K562 (cell line): ENCODE results near the gene EML1. TPM values are rescaled to one million over a fixed set of nuclear protein-coding genes. Genes with fewer than 3 reads are reported as not detected.
A peak's percentile ranks its signal among the peaks of the same experiment; 100 is the strongest.

Experiments used
- ATAC-seq: fragments of 200-7000 bp; cut with Tn5 transposase; 3 replicates; pipeline ENCODE4 v1.9.1; 2020; ENCODE audit warnings: moderate library complexity
- BruUV-seq: library from RNA; stranded (reverse); fragments of 400-500 nt; replicated peaks from 2 replicates; lab custom pipeline; 2021; lab: Mats Ljungman, UMichigan
- CTCF ChIA-PET: fragments of 300-600 bp; formaldehyde crosslinking; extraction: SDS; loops from one replicate; lab custom pipeline; 2021; ENCODE audit warnings: low intra/inter-chr PET ratio; lab: Yijun Ruan, JAX
- POLR2A ChIA-PET: fragments of 300-600, 350-650 bp; sonication (Branson Sonifier 250); formaldehyde crosslinking; extraction: SDS; loops from one replicate; lab custom pipeline; 2021; ENCODE audit warnings: antibody characterized with exemption, inconsistent platforms; lab: Yijun Ruan, JAX
- DNase-seq, 4 experiments: peaks; one replicate each; pipeline versions ENCODE4 v3.0.0 to v3.0.0-alpha.2; 2011 to 2018; ENCODE audit warnings: low spot score in 3 of 4, mixed read lengths in 3 of 4; ENCODE audit errors: extremely low read depth in 1 of 4
- FAIRE-seq: peaks from 2 replicates; lab custom pipeline; 2011; peaks lifted over from hg19 to GRCh38; lab: Jason Lieb, UNC
- H2AFZ ChIP-seq: 2 replicates; pipeline ENCODE4 v1.6.0; 2011; ENCODE audit warnings: low read depth, low read length, control low read depth, inconsistent platforms
- H3K27ac ChIP-seq: fragments of 200-600 bp; 3 replicates; pipeline ENCODE4 v1.8.0; 2011; ENCODE audit warnings: low read depth, mild to moderate bottlenecking, control low read depth, inconsistent platforms, low read length, moderate library complexity, mixed read lengths; ENCODE audit errors: extremely low read depth
- H3K27me3 ChIP-seq, 2 experiments: fragments of 300-600 bp in 1 of 2; 2 replicates in 1 of 2; 3 replicates in 1 of 2; pipeline versions ENCODE4 v1.6.0 to v1.8.0; 2011; ENCODE audit warnings: inconsistent platforms in 2 of 2, low read length in 2 of 2, mild to moderate bottlenecking in 1 of 2, mixed read lengths in 1 of 2, moderate library complexity in 1 of 2; ENCODE audit not compliant: control insufficient read depth in 2 of 2, insufficient read depth in 2 of 2
- H3K36me3 ChIP-seq: fragments of 300-600 bp; 3 replicates; pipeline ENCODE4 v1.8.0; 2011; ENCODE audit warnings: mild to moderate bottlenecking, low read length, inconsistent platforms; ENCODE audit not compliant: control insufficient read depth, insufficient read depth
- H3K4me1 ChIP-seq, 2 experiments: fragments of 200-600 bp in 1 of 2; replicated peaks in 1 of 2; 2 replicates in 1 of 2; 3 replicates in 1 of 2; pipeline versions ENCODE4 v1.5.1 to v1.8.0; 2011; ENCODE audit warnings: inconsistent platforms in 2 of 2, low read length in 2 of 2, mild to moderate bottlenecking in 1 of 2, mixed read lengths in 1 of 2, moderate library complexity in 1 of 2; ENCODE audit not compliant: control insufficient read depth in 2 of 2, insufficient read depth in 2 of 2
- H3K4me2 ChIP-seq: 2 replicates; pipeline ENCODE4 v1.6.1; 2011; ENCODE audit warnings: low read length, control low read depth, inconsistent platforms, mixed read lengths; ENCODE audit not compliant: insufficient read depth
- H3K4me3 ChIP-seq: fragments of 200-600 bp; sonication (generic), shearing (Covaris generic); 2 replicates; pipeline ENCODE4 v1.5.1; 2016; ENCODE audit warnings: control low read depth, inconsistent platforms
- H3K79me2 ChIP-seq: fragments of 200-600 bp; 3 replicates; pipeline ENCODE4 v1.8.0; 2011; ENCODE audit warnings: low read length, inconsistent platforms; ENCODE audit not compliant: control insufficient read depth, insufficient read depth
- H3K9ac ChIP-seq, 2 experiments: 2 replicates each; pipeline versions ENCODE4 v1.6.0 to v1.6.1; 2011; ENCODE audit warnings: low read depth in 2 of 2, low read length in 2 of 2, control low read depth in 1 of 2, inconsistent platforms in 1 of 2, mild to moderate bottlenecking in 1 of 2, mixed read lengths in 1 of 2; ENCODE audit not compliant: insufficient read depth in 1 of 2
- H3K9me1 ChIP-seq: one replicate; pipeline ENCODE4 v1.6.0; 2011; ENCODE audit warnings: inconsistent platforms, mild to moderate bottlenecking, low read length, moderate library complexity; ENCODE audit not compliant: control insufficient read depth, insufficient read depth
- H3K9me3 ChIP-seq: replicated peaks from 2 replicates; pipeline ENCODE4 v1.5.1; 2011; ENCODE audit warnings: low read depth, low read length, inconsistent platforms; ENCODE audit not compliant: control insufficient read depth, insufficient read depth
- H4K20me1 ChIP-seq: replicated peaks from 2 replicates; pipeline ENCODE4 v1.6.1; 2011; ENCODE audit warnings: low read length, inconsistent platforms, mixed read lengths; ENCODE audit not compliant: control insufficient read depth, insufficient read depth
- CBX8 ChIP-seq: fragments of 200-600 bp; sonication (generic); IDR thresholded peaks from 2 replicates; pipeline ENCODE4 v1.6.1; 2012; ENCODE audit warnings: borderline replicate concordance, mixed run types, low read depth, mild to moderate bottlenecking, moderate library complexity, mixed read lengths, low read length, control low read depth, inconsistent platforms; ENCODE audit not compliant: poor library complexity, severe bottlenecking; ENCODE audit errors: extremely low read depth
- FOSL1 ChIP-seq: fragments of 200-800 bp; sonication (Bioruptor generic); conservative IDR thresholded peaks from 2 replicates; pipeline ENCODE4 v1.6.1; 2016; ENCODE audit warnings: missing genetic modification characterization, missing compliant biosample characterization
- FOXA3 ChIP-seq, 2 experiments: fragments of 450-650 bp in 1 of 2; sonication (generic) in 1 of 2; formaldehyde crosslinking; IDR thresholded peaks in 1 of 2; conservative IDR thresholded peaks in 1 of 2; 2 replicates each; pipeline versions ENCODE4 v1.4.0 to v1.8.0; 2020 to 2022; ENCODE audit warnings: mild to moderate bottlenecking in 2 of 2, missing genetic modification reagents in 1 of 2
- ILF3 ChIP-seq: fragments of 450-650 bp; IDR thresholded peaks from 2 replicates; pipeline ENCODE4 v1.6.1; 2018; ENCODE audit warnings: antibody characterized with exemption, mild to moderate bottlenecking, moderate library complexity, borderline replicate concordance
- MEIS2 ChIP-seq: fragments of 450-650 bp; IDR thresholded peaks from 2 replicates; pipeline ENCODE4 v1.6.1; 2014; ENCODE audit warnings: mild to moderate bottlenecking; ENCODE audit not compliant: partially characterized antibody
- VEZF1 ChIP-seq: fragments of 200-800 bp; sonication (Bioruptor generic); IDR thresholded peaks from 2 replicates; pipeline ENCODE4 v1.6.1; 2017; ENCODE audit warnings: missing genetic modification characterization, missing compliant biosample characterization
- WGBS: fragments of 100-300 bp; shearing (Covaris generic); methylation state at CpG from one replicate; pipeline ENCODE4 v1.1.6; 2016; ENCODE audit warnings: low coverage, mixed read lengths; ENCODE audit not compliant: insufficient coverage; ENCODE audit errors: missing lambda C conversion rate; 5-methylcytosine and 5-hydroxymethylcytosine counted together
- in situ Hi-C: fragments of 300-500 bp; cut with MboI; formaldehyde crosslinking; loops from 4 replicates; pipeline ENCODE4 v1.15.0; 2018; ENCODE audit warnings: inconsistent platforms, mixed read lengths
- intact Hi-C: fragments of 100-400 bp; cut with micrococcal nuclease; formaldehyde crosslinking; loops from 2 replicates; pipeline ENCODE4 v1.14.2; 2022
- polyA plus RNA-seq, 8 experiments: library from polyadenylated mRNA; depleted of rRNA in 4 of 8; stranded (reverse) in 5 of 8; unstranded in 3 of 8; fragments of >200 nt; fragmentation: Nextera tagmentation in 2 of 8; fragmentation: Illumina TruSeq in 1 of 8; extraction: Ambion mirVana in 2 of 8; extraction: Trizol in 1 of 8; gene quantifications; 2 replicates each; pipeline versions ENCODE4 v1.2.1 to v1.2.3, GENCODE V29; 2011 to 2014; ENCODE audit warnings: inconsistent platforms in 1 of 8, missing spikeins in 1 of 8
- total RNA-seq, 7 experiments: library from RNA; depleted of rRNA in 6 of 7; stranded (reverse); fragments of >200 nt in 6 of 7; fragmentation: Illumina TruSeq in 2 of 7; extraction: Trizol in 2 of 7; gene quantifications; 2 replicates each; pipeline versions ENCODE4 v1.2.1 to v1.2.3, GENCODE V29; 2011 to 2021; ENCODE audit warnings: low replicate concordance in 1 of 7

The EML1 gene
- total and polyA plus RNA-seq, 9 of the 15 experiments (the other 6 are each of a cell fraction or from before 2014, with no cell fraction given): 0.01 to 0.35 (median 0.07) TPM; not detected in 2

DNA sequence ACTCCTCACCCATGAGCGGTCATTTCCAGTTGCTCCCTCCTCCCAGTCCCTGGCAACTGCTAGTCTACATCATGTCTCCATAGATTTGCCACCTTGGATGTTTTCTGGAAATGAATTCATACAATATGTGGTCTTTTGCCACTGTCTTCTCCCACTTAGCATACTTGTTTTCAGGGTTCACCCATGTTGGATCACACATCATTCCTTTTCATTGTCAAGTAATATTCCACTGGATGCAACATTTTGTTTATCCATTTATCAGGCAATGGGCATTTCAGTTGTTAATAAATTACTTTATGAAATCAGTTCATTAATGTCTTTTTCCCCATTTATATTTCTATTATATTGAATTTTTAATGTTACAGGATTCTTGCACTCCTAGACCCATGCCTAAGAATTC is 64.3 kb downstream of the EML1 start (continued):
- no peak for TF ChIP-seq VEZF1 (CRISPR knock-in tag)
- no peak for TF ChIP-seq ILF3
- TF ChIP-seq FOXA3 (CRISPR knock-in tag; conservative IDR thresholded peaks at IDR 0.05 in 1 of 2, IDR thresholded peaks at IDR 0.05 in 1 of 2): no peak
- no peak for TF ChIP-seq FOSL1 (tag)

DNA sequence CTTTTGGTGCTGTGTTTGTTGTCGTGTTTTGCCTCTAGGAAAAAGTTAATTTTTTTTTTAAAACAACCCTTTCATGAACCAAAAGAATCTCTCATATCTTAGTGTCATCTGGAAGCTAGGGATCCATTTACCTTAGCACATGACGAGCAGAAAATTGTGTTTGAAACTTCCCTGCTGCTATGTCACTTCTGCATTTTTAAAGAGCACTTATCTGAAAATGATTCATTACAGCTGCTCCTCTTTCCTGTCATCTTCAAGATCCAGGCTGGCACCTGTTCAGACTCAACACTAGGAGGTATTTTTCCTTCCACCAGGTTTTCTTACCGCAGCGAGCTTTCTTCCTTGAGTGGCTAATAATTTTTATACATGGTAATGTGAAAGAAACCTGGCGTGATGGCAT is 67.0 kb downstream of the EML1 start:
- Histone ChIP-seq H3K9me3 (no peaks in the 10 kb centered on the region), H3K27ac (no peak overlapping the region), H3K4me2 (no peak overlapping the region), H3K27me3 (peaks cover 3 to 8% of the 10 kb centered on the region in 2 experiments; a peak in 2 of 5 replicates), H3K4me3 (no peak overlapping the region), H3K9ac (no peak overlapping the region), H3K4me1 (no peaks in the 10 kb centered on the region), H3K9me1 (no peaks in the 10 kb centered on the region), H3K79me2 (no peaks in the 10 kb centered on the region), H2AFZ (no peak overlapping the region), H3K36me3 (no peaks in the 10 kb centered on the region), H4K20me1 (no peaks in the 10 kb centered on the region)
- intact Hi-C loops (no loop called here), in situ Hi-C loops (no loop called here)
- CTCF ChIA-PET: no interaction called here
- POLR2A ChIA-PET: no interaction called here
- FAIRE-seq (no peak), DNase-seq (no peak), ATAC-seq (no peak)
- no TSS peak for BruUV-seq
- TF ChIP-seq CBX8 (no peak), MEIS2 (peak; percentile 6)
- WGBS: 2% methylated on average over 5 of the region's 5 CpGs
